Measurements from ENCODE around the gene PARD3. TPM values are rescaled to one million over a fixed set of nuclear protein-coding genes. Genes with fewer than 3 reads are reported as not detected.

Gene PARD3
- polyA plus RNA-seq, 1 donor from 2014 or later, result 12.4 TPM

DNA sequence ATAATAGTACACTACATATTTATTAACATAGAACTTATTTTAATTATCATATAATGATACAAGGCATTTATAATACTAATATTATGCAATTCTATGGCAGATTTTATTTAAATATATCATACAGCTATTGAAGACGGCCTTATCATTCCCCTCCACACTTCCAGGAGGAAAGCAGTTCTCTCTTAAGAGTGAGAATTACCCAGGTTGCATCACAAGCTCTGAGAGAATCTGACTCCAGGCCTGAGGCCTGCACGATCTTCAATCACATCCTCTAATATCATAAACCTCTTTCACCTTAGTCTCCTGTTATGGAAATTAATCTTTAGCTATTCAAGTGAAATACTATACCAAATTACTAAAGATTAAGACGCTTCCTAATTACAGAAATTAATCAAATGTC, 564.4 kb downstream of the PARD3 start:
- no peak overlapping the region for H3K4me2 ChIP-seq (ENCODE audit: low read length)
- H3K4me3 ChIP-seq (ENCODE audit: low read length), result no peak overlapping the region
- no peaks in the 10 kb centered on the region for H3F3A ChIP-seq (ENCODE audit: insufficient read depth, low read length, poor library complexity, severe bottlenecking)
- H2AFZ ChIP-seq (ENCODE audit: low read depth, low read length), result no peak overlapping the region
- no peaks in the 10 kb centered on the region for H3K9me3 ChIP-seq (ENCODE audit: low read length)
- H3K36me3 ChIP-seq (ENCODE audit: insufficient read depth, low read length), result no peaks in the 10 kb centered on the region
- H4K20me1 ChIP-seq (ENCODE audit: insufficient read depth), result no peaks in the 10 kb centered on the region
- no peak for TF ChIP-seq SMC3 (conservative IDR thresholded peaks at IDR 0.05; ENCODE audit: poor library complexity)
- no peak for TF ChIP-seq EP300 (conservative IDR thresholded peaks at IDR 0.05; ENCODE audit: poor library complexity, severe bottlenecking)
- TF ChIP-seq, protein P1, sequence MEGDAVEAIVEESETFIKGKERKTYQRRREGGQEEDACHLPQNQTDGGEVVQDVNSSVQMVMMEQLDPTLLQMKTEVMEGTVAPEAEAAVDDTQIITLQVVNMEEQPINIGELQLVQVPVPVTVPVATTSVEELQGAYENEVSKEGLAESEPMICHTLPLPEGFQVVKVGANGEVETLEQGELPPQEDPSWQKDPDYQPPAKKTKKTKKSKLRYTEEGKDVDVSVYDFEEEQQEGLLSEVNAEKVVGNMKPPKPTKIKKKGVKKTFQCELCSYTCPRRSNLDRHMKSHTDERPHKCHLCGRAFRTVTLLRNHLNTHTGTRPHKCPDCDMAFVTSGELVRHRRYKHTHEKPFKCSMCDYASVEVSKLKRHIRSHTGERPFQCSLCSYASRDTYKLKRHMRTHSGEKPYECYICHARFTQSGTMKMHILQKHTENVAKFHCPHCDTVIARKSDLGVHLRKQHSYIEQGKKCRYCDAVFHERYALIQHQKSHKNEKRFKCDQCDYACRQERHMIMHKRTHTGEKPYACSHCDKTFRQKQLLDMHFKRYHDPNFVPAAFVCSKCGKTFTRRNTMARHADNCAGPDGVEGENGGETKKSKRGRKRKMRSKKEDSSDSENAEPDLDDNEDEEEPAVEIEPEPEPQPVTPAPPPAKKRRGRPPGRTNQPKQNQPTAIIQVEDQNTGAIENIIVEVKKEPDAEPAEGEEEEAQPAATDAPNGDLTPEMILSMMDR (IDR thresholded peaks at IDR 0.05; ENCODE audit: poor library complexity, severe bottlenecking), result no peak
- TF ChIP-seq, protein P2, sequence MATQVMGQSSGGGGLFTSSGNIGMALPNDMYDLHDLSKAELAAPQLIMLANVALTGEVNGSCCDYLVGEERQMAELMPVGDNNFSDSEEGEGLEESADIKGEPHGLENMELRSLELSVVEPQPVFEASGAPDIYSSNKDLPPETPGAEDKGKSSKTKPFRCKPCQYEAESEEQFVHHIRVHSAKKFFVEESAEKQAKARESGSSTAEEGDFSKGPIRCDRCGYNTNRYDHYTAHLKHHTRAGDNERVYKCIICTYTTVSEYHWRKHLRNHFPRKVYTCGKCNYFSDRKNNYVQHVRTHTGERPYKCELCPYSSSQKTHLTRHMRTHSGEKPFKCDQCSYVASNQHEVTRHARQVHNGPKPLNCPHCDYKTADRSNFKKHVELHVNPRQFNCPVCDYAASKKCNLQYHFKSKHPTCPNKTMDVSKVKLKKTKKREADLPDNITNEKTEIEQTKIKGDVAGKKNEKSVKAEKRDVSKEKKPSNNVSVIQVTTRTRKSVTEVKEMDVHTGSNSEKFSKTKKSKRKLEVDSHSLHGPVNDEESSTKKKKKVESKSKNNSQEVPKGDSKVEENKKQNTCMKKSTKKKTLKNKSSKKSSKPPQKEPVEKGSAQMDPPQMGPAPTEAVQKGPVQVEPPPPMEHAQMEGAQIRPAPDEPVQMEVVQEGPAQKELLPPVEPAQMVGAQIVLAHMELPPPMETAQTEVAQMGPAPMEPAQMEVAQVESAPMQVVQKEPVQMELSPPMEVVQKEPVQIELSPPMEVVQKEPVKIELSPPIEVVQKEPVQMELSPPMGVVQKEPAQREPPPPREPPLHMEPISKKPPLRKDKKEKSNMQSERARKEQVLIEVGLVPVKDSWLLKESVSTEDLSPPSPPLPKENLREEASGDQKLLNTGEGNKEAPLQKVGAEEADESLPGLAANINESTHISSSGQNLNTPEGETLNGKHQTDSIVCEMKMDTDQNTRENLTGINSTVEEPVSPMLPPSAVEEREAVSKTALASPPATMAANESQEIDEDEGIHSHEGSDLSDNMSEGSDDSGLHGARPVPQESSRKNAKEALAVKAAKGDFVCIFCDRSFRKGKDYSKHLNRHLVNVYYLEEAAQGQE (IDR thresholded peaks at IDR 0.05; ENCODE audit: borderline replicate concordance), result no peak
- TF ChIP-seq POLR2AphosphoS5 (IDR thresholded peaks at IDR 0.05), result no peak
- no peak for TF ChIP-seq EZH2 (IDR thresholded peaks at IDR 0.05; ENCODE audit: borderline replicate concordance, insufficient read depth, low read length, poor library complexity, severe bottlenecking)
- no peak for TF ChIP-seq RAD21 (conservative IDR thresholded peaks at IDR 0.05)
- TF ChIP-seq TAF1 (IDR thresholded peaks at IDR 0.05; ENCODE audit: low read depth), result no peak
- TF ChIP-seq MXI1 (conservative IDR thresholded peaks at IDR 0.05; ENCODE audit: poor library complexity, severe bottlenecking), result no peak
- no peak overlapping the region for H3K27ac ChIP-seq (ENCODE audit: low read length)
- no peaks in the 10 kb centered on the region for H3K79me2 ChIP-seq (replicated peaks; ENCODE audit: insufficient read depth, low read length)
- no peaks in the 10 kb centered on the region for H3K27me3 ChIP-seq (ENCODE audit: insufficient read depth, low read depth, low read length)
- no peak overlapping the region for H3K9ac ChIP-seq (ENCODE audit: low read length)
- no peaks in the 10 kb centered on the region for H3K9me2 ChIP-seq (ENCODE audit: insufficient read depth, low read length)

DNA sequence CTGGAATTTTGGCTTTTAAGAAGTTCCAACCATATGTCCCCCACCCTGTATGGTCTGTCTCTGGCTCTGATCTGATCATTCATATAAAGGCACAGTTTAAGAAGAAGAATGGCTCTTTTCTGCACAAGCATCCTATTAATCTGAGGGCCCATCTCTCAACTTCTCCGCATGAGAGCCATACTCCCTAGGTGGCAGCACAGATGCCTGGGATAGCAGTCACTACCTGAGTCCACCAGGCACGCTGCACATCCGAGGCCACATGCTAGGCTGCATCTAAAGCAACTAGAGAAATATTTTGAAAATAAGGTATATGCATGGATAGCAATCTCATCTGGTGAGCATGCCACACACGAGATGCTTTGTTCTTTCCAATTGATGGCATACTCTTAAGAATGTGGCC, 565.5 kb downstream of the PARD3 start:
- H4K20me1 ChIP-seq (ENCODE audit: insufficient read depth), result no peaks in the 10 kb centered on the region
- H3K4me2 ChIP-seq (ENCODE audit: low read length), result no peak overlapping the region
- TF ChIP-seq RAD21 (conservative IDR thresholded peaks at IDR 0.05) (peak; percentile 62), SMC3 (conservative IDR thresholded peaks at IDR 0.05; ENCODE audit: poor library complexity) (peak; percentile 56), EZH2 (IDR thresholded peaks at IDR 0.05; ENCODE audit: borderline replicate concordance, insufficient read depth, low read length, poor library complexity, severe bottlenecking) (no peak)
- TF ChIP-seq, protein P2 (IDR thresholded peaks at IDR 0.05; ENCODE audit: borderline replicate concordance), result no peak
- TF ChIP-seq, protein P1 (IDR thresholded peaks at IDR 0.05; ENCODE audit: poor library complexity, severe bottlenecking), result peak; percentile 57
- H3K4me3 ChIP-seq (ENCODE audit: low read length), result no peak overlapping the region
- H3K9ac ChIP-seq (ENCODE audit: low read length), result no peak overlapping the region
- H3K27ac ChIP-seq (ENCODE audit: low read length), result no peak overlapping the region
- no peaks in the 10 kb centered on the region for H3K9me2 ChIP-seq (ENCODE audit: insufficient read depth, low read length)
- H3K36me3 ChIP-seq (ENCODE audit: insufficient read depth, low read length), result no peaks in the 10 kb centered on the region
- H3K79me2 ChIP-seq (replicated peaks; ENCODE audit: insufficient read depth, low read length), result no peaks in the 10 kb centered on the region
- H3K9me3 ChIP-seq (ENCODE audit: low read length), result no peaks in the 10 kb centered on the region
- H3F3A ChIP-seq (ENCODE audit: insufficient read depth, low read length, poor library complexity, severe bottlenecking), result no peaks in the 10 kb centered on the region
- no peaks in the 10 kb centered on the region for H3K27me3 ChIP-seq (ENCODE audit: insufficient read depth, low read depth, low read length)
- no peak overlapping the region for H2AFZ ChIP-seq (ENCODE audit: low read depth, low read length)
